Panc1 (cell line): ENCODE results near the gene HNRNPK.
A peak's percentile ranks its signal among the peaks of the same experiment; 100 is the strongest.

Experiments used
- CTCF ChIP-seq: fragments of 450-650 bp; IDR thresholded peaks from 2 replicates; pipeline ENCODE4 v1.5.1; 2017; ENCODE audit warnings: mild to moderate bottlenecking
- POLR2AphosphoS5 ChIP-seq: IDR thresholded peaks from 2 replicates; pipeline ENCODE4 v1.6.1; 2012; ENCODE audit warnings: mild to moderate bottlenecking, low read depth, low read length, moderate library complexity
- REST ChIP-seq, 2 experiments: IDR thresholded peaks; 2 replicates each; pipeline ENCODE4 v1.6.1; 2011 to 2012; ENCODE audit warnings: low read depth in 2 of 2, control low read depth in 1 of 2, low read length in 1 of 2, mild to moderate bottlenecking in 1 of 2, moderate library complexity in 1 of 2; ENCODE audit not compliant: insufficient read depth in 1 of 2
- SIN3A ChIP-seq: IDR thresholded peaks from 2 replicates; pipeline ENCODE4 v1.6.1; 2012; ENCODE audit warnings: low read depth, mild to moderate bottlenecking, low read length, moderate library complexity, borderline replicate concordance; ENCODE audit not compliant: insufficient read depth
- TCF7L2 ChIP-seq: IDR thresholded peaks from 2 replicates; pipeline ENCODE4 v1.6.1; 2011; ENCODE audit warnings: mild to moderate bottlenecking, low read depth, low read length, inconsistent platforms

GRCh38 chr9:83937861-83938455 is 42.1 kb downstream of the HNRNPK start:
- peak; percentile 68 for TF ChIP-seq CTCF
- TF ChIP-seq SIN3A: no peak
- no peak for TF ChIP-seq POLR2AphosphoS5
- TF ChIP-seq TCF7L2: no peak
- TF ChIP-seq REST (IDR thresholded peaks at IDR 0.05; ENCODE audit: insufficient read depth in 1 of 2, low read depth in 2 of 2, low read length in 1 of 2): no peak
